ENCODE measurements around the gene ZNF169.
"Not testable (repeated sequence)": the region's sequence is repeated elsewhere in the genome, so short reads cannot be mapped to it uniquely, and the experiment has no call there.

Gene ZNF169

DNA sequence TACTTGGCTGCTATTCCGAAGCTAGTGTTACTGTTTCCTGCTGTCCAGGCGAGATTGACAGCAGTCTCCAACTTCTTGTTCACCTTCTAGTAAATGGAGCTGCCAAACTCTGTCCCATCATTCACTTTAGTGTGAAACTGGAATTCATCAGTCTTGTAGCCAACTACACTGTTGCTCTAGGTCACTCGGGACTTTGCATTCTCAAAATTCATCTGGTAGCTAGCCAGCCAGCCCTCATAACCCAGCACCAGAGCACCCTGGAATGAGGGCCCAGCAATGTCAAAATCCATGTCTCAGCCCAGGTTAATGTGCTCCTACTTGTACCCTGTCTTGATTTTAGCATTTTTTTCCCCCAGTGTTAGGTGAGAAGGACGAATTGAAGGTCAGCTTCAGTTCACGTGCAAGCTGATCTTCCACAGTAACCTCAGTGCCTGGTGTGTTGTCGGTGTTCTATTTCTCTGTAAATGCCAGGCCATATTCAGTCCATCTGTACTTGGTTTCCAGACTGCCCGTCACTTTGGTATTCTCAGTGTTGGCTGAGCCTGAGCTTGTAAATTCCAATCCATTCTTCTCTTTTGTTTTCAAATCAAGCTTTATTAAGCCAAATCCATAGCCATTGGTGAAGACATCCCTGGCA is 28.9 kb downstream of the ZNF169 start:
- DNase-seq (ENCODE audit: low read depth): no peak

DNA sequence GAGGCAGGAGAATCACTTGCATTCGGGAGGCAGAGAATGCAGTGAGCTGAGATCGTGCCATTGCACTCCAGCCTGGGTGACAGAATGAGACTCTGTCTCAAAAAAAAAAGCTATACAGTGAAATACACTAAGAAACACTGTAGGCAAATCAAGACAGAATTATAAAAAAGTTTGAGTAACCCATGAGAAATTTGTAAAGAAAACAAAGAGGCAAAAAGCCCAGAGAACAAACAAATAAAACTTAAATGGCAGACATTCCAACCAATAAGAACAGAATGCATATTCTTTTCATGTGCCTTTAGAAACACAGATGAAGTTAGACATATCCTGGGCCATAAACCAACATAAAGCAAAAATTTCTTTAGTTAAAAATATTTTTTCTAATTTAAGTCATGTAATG is 30.6 kb downstream of the ZNF169 start:
- DNase-seq (ENCODE audit: low read depth): no peak

DNA sequence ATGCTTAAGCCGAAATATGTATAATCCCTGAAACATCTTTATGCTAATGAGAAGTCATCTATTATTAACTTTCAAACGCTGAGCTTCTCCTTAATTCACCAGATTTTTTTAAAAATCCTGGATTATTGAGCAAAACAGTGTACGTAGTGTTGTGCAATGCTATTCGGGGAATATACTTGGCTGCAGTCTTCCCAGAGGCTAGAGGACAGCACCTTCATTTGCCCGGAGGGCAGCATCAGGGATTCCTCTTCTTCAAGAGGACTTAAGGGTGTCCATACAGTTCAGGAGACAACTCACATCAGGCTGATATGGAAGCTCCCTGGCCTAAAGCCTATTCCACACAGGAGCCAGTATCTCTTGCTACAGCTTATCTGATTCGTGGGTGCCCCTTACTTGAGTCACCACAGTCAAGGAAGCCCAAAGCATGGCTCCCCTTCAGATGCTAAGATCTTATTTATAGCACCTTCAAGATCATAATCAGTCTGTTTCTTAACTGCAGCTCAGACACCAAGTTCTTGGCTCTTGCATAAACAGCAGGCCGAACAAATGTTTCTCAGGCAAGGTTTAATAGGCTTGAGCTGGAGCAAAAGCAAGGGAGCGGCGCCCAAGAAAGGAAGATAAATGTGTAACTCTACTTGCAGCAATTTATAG is 40.0 kb downstream of the ZNF169 start:
- DNase-seq (ENCODE audit: low read depth): no peak

DNA sequence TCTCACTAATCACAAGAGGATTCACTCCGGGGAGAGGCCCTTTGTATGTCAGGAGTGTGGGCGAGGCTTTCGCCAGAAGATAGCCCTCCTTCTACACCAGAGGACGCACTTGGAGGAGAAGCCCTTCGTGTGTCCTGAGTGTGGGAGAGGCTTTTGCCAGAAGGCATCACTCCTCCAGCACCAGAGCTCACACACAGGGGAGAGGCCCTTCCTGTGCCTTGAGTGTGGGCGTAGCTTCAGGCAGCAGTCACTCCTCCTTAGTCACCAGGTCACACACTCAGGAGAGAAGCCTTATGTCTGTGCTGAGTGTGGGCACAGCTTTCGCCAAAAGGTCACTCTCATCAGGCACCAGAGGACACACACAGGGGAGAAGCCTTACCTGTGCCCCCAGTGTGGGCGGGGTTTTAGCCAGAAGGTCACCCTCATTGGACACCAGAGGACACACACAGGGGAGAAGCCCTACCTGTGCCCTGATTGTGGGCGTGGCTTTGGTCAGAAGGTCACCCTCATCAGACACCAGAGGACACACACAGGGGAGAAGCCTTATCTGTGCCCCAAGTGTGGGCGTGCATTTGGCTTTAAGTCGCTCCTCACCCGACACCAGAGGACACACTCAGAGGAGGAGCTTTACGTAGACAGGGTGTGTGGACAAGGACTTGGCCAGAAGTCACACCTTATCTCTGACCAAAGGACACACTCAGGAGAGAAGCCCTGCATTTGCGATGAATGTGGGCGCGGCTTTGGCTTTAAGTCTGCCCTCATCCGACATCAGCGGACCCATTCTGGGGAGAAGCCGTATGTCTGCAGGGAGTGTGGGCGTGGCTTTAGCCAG is 41.6 kb downstream of the ZNF169 start:
- DNase-seq (ENCODE audit: low read depth): no peak

DNA sequence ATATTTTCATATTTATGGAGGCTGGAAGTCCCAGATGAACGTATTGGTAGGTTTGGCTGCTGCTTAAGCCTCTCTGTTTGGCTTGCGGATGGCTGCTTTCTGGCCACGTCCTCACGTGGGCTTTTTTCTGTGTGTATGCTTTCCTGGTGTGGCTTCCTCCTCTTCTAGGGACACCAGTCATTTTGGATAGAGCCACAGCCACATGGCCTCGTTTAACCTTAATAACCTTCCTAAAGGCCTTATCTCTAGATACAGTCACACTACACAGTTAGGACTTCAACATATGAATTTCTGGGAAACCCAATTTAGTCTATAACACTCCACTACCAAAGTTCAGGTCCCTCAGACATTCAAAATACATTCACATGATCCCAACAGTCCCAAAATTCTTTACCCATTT is 42.5 kb downstream of the ZNF169 start:
- no peak for DNase-seq (ENCODE audit: low read depth)

DNA sequence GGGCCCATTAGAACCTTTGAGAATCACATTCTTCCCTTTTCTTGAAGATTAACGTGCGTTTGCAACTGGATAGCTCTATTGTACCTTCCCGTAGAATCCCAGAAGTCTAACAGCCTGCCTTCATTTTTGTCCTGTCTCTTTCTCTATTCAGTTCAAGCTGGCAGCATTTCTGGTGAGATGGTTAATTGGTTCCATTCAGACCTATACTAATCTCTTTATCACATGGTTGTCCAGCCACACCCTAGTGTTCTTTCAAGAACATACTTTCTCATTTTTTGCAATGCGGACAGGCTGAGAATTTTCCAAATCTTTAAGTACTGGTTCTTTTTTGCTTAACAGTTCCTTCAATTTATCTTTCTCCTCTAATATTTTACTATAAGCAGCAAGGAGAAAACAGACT is 43.3 kb downstream of the ZNF169 start:
- no peak for DNase-seq (ENCODE audit: low read depth)

DNA sequence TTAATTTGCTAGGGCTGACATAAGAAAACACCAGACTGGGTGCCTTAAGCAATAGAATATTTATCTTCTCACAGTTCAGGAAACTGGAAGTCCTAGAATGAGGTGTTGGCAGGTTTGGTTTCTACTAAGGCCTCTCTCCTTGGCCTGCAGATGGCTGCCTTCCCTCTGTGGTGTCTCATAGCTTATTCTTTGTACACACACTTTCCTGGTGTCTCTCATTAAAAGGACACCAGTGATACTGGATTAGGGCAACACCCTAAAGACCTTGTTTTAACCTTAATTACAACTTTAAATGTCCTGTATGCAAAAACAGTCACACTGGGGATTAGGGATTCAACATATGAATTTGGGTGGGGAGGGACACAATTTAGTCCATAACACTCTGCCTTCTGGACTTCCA is 44.2 kb downstream of the ZNF169 start:
- no peak for DNase-seq (ENCODE audit: low read depth)

DNA sequence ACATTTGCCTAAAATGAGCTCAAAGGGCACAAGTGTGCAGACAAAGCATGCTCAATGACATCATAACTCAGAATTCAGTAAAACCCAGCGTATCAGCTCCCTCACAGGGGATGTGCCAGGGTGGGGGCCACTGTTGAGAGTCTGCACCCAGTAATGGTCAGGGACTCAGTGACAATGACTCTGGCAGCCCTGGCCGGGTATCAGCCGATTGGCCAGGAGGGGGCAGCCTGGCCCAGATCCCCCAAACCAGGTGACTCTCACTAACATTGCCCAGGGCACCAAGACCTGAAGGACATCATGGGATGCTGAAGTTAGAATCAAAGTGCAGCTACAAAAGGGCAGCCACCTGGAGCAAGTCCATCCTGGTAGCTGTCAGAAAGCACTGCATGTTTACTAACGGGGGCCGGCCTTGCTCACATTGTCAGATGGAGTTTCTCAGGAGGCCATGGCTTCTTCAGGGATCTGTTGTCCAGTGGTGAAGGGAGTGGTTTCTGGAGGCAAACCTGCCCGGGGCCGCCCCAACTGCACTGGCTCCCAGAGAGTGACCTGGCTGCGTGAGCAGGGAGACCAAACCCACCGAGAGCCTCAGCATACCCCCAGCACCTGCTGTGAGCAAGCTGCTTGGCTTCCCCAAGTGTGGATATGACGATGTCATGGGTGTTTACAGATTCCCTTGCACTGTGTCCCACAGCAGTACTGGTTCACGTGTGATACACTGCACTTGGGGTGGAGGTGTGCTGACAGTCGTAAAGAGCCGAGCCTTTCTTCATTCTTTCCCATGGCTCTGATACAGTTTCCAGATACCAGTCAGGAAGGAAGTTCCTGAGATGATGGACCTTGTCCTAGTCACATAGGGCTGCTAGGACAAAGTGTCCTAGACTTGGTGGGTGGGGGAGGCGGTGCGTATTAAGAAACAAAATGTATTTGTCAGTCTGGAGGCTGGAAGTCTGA is 56.2 kb downstream of the ZNF169 start:
- not testable (repeated sequence) for DNase-seq (ENCODE audit: low read depth)

DNA sequence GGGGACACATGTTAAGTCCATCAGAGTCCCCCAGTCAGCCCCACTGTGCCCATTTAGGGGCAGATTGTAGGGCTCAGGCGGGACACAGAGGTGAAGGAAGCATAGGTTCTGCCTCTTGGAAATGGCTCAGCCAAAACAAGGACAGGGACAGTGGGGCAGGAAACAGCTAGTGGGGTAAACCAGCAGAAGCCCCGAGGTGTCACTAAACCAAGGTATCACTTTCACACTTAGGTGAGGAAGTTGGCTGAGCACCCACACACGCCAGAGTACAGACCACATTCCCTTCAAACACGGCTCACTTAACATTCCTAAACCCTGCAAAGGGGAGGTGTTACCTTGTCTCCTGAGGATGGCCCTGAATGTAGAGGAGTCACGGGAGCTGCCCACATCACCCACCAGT is 57.1 kb downstream of the ZNF169 start:
- DNase-seq (ENCODE audit: low read depth): not testable (repeated sequence)

DNA sequence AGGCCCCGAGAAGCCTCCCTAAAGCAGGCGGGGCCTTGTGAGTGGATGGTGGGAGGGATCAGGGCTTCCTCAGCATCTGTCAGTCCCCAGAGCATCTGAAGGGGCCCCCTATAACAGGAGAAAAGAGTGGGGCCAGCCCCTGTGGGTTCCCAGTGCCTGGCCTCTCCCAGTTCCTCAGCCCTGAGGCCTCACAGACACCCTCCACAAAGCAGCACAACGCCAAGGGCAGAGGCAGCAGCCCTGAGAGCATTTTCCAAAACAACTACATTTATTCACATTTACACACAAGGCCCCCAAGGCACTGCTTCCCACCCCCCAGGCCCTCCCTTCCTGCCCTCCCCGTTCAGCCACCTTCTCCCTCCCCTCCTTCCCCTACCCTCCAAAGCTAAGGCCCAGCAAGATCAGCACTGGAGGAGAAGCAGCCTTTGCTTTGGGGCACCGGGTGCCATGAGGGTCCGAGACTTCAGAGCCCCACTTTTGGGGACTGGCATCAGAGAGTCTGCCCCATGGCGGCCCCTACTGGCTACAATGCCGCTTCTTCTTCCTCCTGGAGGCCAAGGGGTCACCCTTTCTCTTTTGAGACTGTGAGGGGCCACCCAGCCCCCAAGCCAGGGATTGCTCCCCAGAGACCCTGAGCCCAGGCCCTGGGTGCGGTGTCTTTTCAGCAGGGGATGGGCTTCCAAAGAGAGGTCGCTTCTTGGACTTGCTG is 59.0 kb downstream of the ZNF169 start:
- not testable (repeated sequence) for DNase-seq (ENCODE audit: low read depth)

DNA sequence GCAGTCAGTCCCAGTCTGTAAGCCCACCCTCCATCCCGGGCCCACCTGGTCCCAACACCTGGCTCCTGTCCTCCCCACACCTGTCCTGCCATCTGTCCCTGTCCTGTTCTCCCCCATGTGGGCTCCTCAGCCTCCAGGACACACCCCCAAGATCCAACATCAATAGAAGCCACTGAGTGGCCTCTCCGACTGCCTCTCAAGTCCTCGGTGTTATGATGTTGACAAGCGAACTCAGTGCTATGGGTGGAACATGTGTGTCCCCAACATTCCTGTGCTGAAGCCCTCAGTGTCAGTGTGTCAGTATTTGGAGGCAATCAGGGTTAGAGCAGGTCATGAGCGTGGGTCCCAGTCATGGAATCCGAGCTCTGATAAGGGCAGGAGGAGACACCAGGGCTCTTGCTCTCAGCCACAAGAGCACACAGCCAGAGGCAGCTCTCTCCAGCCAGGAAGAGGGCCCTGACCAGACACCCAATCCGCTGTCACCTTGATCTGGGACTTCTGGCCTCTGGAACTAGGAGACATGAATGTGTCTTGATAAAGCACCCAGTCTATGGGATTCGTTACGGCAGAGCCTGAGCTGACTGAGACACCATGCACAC is 63.3 kb downstream of the ZNF169 start:
- not testable (repeated sequence) for DNase-seq (ENCODE audit: low read depth)

DNA sequence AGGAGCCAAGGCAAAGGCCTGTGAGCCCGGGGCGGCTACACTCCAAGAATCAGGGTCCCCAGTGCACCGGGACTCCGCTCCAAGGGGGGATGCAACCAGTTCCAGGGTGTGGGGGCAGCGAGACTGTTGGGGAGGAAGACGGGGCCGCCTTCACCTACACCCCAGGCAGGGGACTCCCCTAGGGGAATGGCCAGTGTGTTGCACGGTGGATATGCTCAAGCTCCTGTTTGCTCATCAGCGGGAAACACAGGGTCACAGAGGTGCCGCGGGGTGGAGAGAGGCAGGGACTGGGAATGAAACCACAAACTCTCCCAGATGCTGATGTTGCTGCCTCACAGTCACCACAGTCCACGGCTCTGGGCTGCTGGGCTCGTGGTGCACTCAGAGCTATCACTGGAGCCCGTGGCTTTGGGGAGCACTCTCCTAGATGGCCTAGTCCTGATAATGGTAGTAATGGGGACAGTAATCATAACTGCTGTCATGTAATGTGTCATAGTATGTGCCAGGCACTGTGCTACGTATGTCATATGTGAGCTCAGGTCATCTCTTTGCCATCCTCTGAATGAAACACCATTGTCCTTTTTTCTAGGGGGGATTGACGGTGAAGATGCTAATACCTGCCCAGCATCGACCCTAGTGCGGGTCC is 64.2 kb downstream of the ZNF169 start:
- DNase-seq (ENCODE audit: low read depth): not testable (repeated sequence)

DNA sequence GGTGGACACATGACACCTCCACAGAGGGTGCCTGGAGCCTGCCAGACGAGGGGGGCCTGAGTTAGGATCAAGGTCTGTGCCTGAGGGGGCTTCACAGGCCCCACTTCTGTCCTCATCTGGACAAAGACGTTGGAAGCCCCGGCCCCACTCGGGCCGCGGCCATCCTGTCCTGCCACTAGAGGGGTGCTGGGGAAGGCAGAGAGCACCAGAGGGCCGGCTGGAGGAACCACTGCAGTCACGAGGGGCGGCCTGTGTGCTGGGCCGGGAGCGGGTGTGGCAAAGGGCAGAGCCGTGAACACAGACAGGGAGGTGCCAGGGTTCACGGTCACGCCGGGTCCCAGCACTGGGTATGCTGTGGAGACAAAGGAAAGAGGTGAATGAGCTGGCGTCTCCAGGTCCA is 66.5 kb downstream of the ZNF169 start:
- not testable (repeated sequence) for DNase-seq (ENCODE audit: low read depth)

DNA sequence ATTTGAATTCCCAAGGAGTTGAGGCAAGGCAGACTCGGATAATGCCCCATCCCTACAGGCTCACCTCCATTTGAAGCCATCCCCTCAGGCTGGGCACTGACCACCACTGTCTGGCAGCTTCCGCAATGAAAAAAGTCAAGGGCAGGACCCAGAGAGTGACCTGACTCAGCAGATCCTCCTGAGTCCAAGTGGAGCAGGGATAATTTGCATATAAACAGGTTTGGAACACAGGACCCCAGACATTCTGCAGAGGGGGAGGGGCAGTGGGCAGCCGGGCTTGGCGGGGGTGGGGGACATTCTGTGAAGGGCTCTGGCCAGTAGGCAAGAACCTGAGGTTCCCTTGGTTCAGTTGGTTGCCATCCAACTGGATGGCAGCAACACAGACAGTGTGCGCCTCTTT is 69.4 kb downstream of the ZNF169 start, which contains the start of gene NUTM2F:
NUTM2F (minus strand) TSS at position 101 of the 400 bp plus-strand sequence; CDS start at position 80, 21 bp downstream.
- DNase-seq (ENCODE audit: low read depth): not testable (repeated sequence)

DNA sequence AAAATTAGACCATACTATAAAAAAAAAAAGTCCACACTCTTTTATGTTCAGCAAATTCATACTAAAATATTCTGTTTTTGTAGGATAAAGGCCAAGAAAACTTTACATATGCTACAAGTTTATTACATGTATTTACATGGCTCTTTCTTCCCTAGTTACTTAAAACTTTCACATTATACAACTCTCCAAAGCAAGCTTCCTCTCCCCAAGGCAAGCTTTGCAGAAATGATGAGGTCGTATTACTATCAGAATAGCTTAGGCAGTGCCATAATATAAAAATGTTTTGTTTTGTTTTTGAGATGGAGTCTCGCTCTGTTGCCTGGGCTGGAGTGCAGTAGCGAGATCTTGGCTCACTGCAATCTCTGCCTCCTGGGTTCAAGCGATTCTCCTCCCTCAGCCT is 77.3 kb downstream of the ZNF169 start:
- DNase-seq (ENCODE audit: low read depth): not testable (repeated sequence)

DNA sequence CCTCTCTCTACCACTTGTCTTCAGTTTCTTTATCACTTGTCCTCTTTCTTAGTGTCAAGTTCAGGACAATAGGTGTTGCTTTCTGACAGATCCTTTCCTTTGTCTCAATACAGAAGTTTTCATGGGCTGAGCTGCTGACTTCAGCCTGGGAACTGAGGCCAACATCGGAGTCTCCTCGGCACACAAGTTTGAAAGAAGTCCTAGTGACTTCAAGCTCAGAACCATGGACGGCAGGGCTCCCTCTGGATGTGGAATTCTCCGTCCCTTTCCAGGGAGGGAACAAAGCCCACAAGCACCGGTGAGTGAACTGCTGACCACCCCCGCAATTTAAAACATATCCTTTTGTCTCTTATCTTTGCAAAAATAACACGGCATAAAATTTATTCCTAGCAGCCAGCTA is 79.6 kb downstream of the ZNF169 start:
- DNase-seq (ENCODE audit: low read depth): not testable (repeated sequence)

DNA sequence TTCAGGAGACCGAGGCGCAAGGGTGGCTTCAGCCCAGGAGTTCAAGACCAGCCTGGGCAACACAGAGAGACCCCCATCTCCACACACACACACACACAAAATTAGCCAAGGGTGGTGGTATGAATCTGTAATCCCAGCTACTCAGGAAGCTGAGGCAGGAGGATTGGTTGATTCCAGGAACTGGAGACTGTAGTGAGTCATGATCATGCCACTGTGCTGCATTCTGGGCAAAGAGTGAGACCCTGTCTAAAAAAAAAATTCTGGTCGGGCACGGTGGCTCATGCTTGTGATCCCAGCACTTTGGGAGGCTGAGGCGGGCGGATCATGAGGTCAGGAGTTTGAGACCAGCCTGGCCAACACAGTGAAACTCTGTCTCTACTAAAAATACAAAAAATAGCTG is 80.6 kb downstream of the ZNF169 start:
- DNase-seq (ENCODE audit: low read depth): not testable (repeated sequence)

DNA sequence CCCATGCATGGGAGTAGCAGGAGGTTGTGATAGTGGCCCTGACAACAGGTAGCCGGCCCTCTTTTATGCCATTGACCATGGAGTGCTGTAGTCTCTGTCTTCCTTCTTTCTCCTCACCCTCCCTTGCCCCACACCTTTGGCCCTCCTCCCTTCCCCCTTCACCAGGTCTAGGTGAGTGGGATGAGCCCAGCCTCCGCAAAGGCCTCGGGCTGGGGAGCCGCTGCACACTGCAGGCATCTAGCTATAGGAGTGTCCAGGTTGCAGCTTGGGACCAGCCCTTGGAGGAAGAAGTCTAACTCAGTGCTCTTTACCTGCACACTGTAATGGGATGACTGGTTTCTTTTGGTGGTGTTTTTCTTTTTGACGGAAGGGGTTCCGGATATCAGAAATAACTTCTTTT is 81.7 kb downstream of the ZNF169 start:
- DNase-seq (ENCODE audit: low read depth): not testable (repeated sequence)

DNA sequence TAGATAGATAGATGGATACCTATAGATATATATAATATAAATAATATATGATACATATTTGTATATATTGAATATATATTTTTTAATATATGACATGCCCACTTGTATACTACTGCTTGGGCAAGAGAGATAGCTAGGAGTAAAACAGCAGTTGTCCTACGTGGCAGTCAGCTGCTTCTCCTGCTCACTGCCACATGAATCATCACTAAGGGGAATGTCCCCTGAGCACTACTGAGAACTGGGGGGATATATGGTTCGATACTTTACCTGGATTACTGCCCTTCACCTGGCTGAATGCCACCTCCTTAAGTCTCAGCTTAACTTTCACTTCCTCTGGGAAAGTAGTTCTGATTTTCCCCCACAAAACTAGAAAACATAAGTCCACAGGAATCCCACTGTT is 82.6 kb downstream of the ZNF169 start:
- not testable (repeated sequence) for DNase-seq (ENCODE audit: low read depth)

DNA sequence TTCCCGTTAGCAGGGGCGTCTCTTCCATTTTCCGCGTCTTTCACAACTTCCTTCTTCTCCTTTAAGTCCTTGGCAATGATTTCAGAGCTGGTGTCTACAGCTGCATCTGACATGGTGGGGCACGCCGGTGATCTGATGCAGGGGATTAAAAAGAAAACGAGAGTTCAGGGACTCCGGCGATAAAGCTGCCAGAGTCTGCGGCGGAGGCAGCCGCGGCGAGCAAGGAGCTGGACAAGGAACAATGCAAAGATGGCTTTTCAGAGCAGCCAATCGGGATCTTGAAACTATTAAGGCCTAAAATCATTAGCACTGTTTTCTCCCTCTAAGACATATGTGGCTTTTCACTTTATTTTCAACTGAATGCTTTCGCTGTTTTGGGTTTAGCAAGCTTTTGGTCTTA is 88.4 kb downstream of the ZNF169 start:
- not testable (repeated sequence) for DNase-seq (ENCODE audit: low read depth)
